Keratinocyte (primary cell): ENCODE measurements around the gene IGFL2. TPM values are rescaled to one million over a fixed set of nuclear protein-coding genes. Genes with fewer than 3 reads are reported as not detected.

Source experiments
- DNase-seq: peaks from one replicate; pipeline ENCODE4 v3.0.0-alpha.2; 2011; ENCODE audit warnings: low read depth, missing footprints, low spot score
- FAIRE-seq: peaks from 2 replicates; lab custom pipeline; 2011; peaks lifted over from hg19 to GRCh38; lab: Jason Lieb, UNC
- H2AFZ ChIP-seq: 2 replicates; pipeline ENCODE4 v1.6.0; 2012; ENCODE audit warnings: low read length, control low read depth, inconsistent platforms; ENCODE audit not compliant: control insufficient read depth
- H3K27ac ChIP-seq: 2 replicates; pipeline ENCODE4 v1.5.1; 2011; ENCODE audit warnings: low read length; ENCODE audit not compliant: control insufficient read depth, insufficient read depth
- H3K27me3 ChIP-seq: 3 replicates; pipeline ENCODE4 v1.6.0; 2011; ENCODE audit warnings: low read length; ENCODE audit not compliant: control insufficient read depth, insufficient read depth; ENCODE audit errors: extremely low read depth
- H3K36me3 ChIP-seq, 2 experiments: 2 replicates in 1 of 2; 3 replicates in 1 of 2; pipeline ENCODE4 v1.5.1; 2011; ENCODE audit warnings: low read length in 2 of 2, mild to moderate bottlenecking in 1 of 2; ENCODE audit not compliant: control insufficient read depth in 2 of 2, insufficient read depth in 2 of 2; ENCODE audit errors: extremely low read depth in 1 of 2
- H3K4me1 ChIP-seq: 3 replicates; pipeline ENCODE4 v1.5.1; 2011; ENCODE audit warnings: low read length; ENCODE audit not compliant: control insufficient read depth, insufficient read depth; ENCODE audit errors: extremely low read depth
- H3K4me2 ChIP-seq: 3 replicates; pipeline ENCODE4 v1.6.0; 2011; ENCODE audit warnings: low read depth, low read length; ENCODE audit not compliant: control insufficient read depth, insufficient read depth; ENCODE audit errors: extremely low read depth
- H3K4me3 ChIP-seq, 3 experiments: fragments of 200-600 bp in 1 of 3; sonication (generic) in 1 of 3; 2 replicates in 2 of 3; 3 replicates in 1 of 3; pipeline ENCODE4 v1.5.1; 2011 to 2016; ENCODE audit warnings: low read length in 3 of 3, mild to moderate bottlenecking in 3 of 3, control low read depth in 2 of 3, inconsistent platforms in 1 of 3, low read depth in 1 of 3, mixed read lengths in 1 of 3, mixed run types in 1 of 3, moderate library complexity in 1 of 3; ENCODE audit not compliant: control insufficient read depth in 2 of 3, insufficient read depth in 2 of 3; ENCODE audit errors: extremely low read depth in 1 of 3
- H3K79me2 ChIP-seq: 2 replicates; pipeline ENCODE4 v1.6.0; 2012; ENCODE audit warnings: low read length; ENCODE audit not compliant: control insufficient read depth, insufficient read depth
- H3K9ac ChIP-seq: 3 replicates; pipeline ENCODE4 v1.6.0; 2011; ENCODE audit warnings: low read length; ENCODE audit not compliant: control insufficient read depth, insufficient read depth; ENCODE audit errors: extremely low read depth
- H3K9me1 ChIP-seq: 3 replicates; pipeline ENCODE4 v1.6.0; 2011; ENCODE audit warnings: low read length; ENCODE audit not compliant: control insufficient read depth, insufficient read depth; ENCODE audit errors: extremely low read depth
- H3K9me3 ChIP-seq: 2 replicates; pipeline ENCODE4 v1.5.1; 2012; ENCODE audit warnings: low read depth, low read length; ENCODE audit not compliant: control insufficient read depth
- H4K20me1 ChIP-seq: 3 replicates; pipeline ENCODE4 v1.6.0; 2011; ENCODE audit warnings: low read length; ENCODE audit not compliant: control insufficient read depth, insufficient read depth; ENCODE audit errors: extremely low read depth
- EZH2 ChIP-seq: IDR thresholded peaks from one replicate; pipeline ENCODE4 v1.6.1; 2012; ENCODE audit warnings: inconsistent platforms, mild to moderate bottlenecking, low read length, moderate library complexity
- dilution Hi-C: fragments of 300-500 bp; cut with MboI; formaldehyde crosslinking; loops from one replicate; pipeline ENCODE4 v1.7.0; 2020; ENCODE audit warnings: low sequenced_read_pairs; ENCODE audit not compliant: extremely low pct_ligation_motif_present
- polyA plus RNA-seq, 5 experiments: library from polyadenylated mRNA; depleted of rRNA in 3 of 5; stranded (reverse) in 3 of 5; stranded (forward) in 1 of 5; unstranded in 1 of 5; fragments of >200 nt; gene quantifications; 1 replicate in 1 of 5; 2 replicates in 3 of 5; 3 replicates in 1 of 5; pipeline versions ENCODE4 v1.2.1 to v1.2.3, GENCODE V29; 2011 to 2012; ENCODE audit warnings: missing spikeins in 2 of 5, low read depth in 1 of 5, low replicate concordance in 1 of 5
- TF ChIP-seq, protein P1 (sequence below), 3 experiments: IDR thresholded peaks in 1 of 3; conservative IDR thresholded peaks in 1 of 3; optimal IDR thresholded peaks in 1 of 3; 2 replicates in 2 of 3; 3 replicates in 1 of 3; pipeline versions ENCODE3 to v1.5.1; 2011; ENCODE audit warnings: low read length in 3 of 3, mild to moderate bottlenecking in 3 of 3, moderate library complexity in 2 of 3, control low read depth in 1 of 3, inconsistent platforms in 1 of 3; ENCODE audit not compliant: insufficient read depth in 2 of 3; ENCODE audit errors: extremely low read depth in 1 of 3

The IGFL2 gene
- polyA plus RNA-seq, 1 donor (not counting 4 experiments of a cell fraction or from before 2014, with no cell fraction given), result 7.1 TPM

DNA sequence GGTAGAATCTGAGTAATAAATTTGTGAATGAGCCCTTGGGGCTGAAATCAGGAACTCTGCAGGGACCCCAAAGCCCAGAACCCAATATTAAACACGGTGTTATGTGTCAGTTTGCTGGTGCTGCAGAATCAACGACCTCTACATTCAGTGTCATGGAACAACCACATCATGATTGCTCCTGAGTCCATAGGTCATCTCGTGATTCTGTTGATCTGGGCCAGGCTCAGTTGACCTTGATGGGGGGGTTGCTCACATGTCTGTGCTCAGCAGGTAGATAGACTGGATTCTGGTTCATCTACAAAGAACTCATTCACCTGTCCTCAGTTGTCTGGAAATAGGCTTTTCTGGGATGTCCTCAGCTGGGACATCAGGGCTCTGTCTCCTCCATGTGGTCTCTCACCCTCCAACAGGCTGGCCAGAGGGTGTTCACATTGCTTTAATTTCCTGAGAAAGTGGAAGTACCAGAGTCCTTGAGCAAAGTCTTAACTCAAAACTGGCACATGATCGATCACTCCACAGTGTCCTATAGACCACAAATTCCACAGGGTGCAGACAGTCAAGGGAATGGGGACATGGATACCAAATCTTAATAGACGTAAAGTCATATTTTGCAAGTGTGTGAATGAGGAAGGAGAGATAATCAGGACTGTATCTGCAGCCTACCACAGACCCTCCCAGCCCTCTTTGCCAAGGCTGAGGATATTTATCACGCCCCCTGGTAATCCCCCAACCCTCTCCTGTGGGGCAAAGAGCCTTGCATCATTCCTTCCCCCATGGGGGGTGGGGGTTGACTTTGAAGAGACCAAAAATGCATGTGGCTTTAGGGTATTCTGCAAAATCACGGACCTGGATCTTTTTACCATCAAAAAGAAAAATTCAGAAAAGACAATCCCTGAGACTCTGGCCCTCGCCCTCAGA, 42.2 kb downstream of the IGFL2 start:
- FAIRE-seq (peak; percentile 23), DNase-seq (no peak)
- Histone ChIP-seq H3K4me2 (no peak overlapping the region), H3K79me2 (no peaks in the 10 kb centered on the region), H3K9me3 (no peaks in the 10 kb centered on the region), H3K9me1 (no peaks in the 10 kb centered on the region), H2AFZ (no peak overlapping the region), H3K36me3 (no peaks in the 10 kb centered on the region), H3K27me3 (no peaks in the 10 kb centered on the region), H3K9ac (no peak overlapping the region), H4K20me1 (no peaks in the 10 kb centered on the region), H3K4me1 (peaks cover 25% of the 10 kb centered on the region), H3K4me3 (no peak overlapping the region), H3K27ac (no peak overlapping the region)
- dilution Hi-C loops, result no loop called here
- no peak for TF ChIP-seq EZH2
- TF ChIP-seq, protein P1, sequence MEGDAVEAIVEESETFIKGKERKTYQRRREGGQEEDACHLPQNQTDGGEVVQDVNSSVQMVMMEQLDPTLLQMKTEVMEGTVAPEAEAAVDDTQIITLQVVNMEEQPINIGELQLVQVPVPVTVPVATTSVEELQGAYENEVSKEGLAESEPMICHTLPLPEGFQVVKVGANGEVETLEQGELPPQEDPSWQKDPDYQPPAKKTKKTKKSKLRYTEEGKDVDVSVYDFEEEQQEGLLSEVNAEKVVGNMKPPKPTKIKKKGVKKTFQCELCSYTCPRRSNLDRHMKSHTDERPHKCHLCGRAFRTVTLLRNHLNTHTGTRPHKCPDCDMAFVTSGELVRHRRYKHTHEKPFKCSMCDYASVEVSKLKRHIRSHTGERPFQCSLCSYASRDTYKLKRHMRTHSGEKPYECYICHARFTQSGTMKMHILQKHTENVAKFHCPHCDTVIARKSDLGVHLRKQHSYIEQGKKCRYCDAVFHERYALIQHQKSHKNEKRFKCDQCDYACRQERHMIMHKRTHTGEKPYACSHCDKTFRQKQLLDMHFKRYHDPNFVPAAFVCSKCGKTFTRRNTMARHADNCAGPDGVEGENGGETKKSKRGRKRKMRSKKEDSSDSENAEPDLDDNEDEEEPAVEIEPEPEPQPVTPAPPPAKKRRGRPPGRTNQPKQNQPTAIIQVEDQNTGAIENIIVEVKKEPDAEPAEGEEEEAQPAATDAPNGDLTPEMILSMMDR (optimal IDR thresholded peaks at IDR 0.05 in 1 of 3, IDR thresholded peaks at IDR 0.05 in 1 of 3, conservative IDR thresholded peaks at IDR 0.05 in 1 of 3; ENCODE audit: extremely low read depth in 1 of 3, insufficient read depth in 2 of 3, low read length in 3 of 3), result no peak

DNA sequence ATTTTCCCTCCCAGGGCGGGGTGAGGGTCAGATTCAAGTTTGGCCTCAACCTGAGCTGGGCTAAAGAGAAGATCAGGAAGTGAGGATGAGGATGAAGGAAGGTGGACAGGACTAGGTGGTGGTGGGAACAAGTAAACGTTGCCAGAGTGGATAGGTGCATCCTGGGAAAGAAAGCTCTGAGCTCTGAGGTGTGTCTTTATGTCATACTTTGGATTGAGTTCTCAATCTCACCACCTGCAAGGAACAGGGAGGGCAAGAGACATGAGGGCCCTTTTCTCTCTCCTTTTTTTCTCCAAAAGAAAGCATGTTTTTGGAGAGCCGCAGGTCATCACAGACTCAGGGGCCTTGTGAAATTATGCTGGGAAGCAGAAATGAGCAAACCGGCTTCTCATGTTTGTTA, 43.3 kb downstream of the IGFL2 start:
- Histone ChIP-seq H3K27ac (no peak overlapping the region), H3K9me1 (no peaks in the 10 kb centered on the region), H3K79me2 (no peaks in the 10 kb centered on the region), H3K4me1 (peaks cover 23% of the 10 kb centered on the region), H3K9me3 (no peaks in the 10 kb centered on the region), H3K4me3 (no peak overlapping the region), H3K9ac (no peak overlapping the region), H3K4me2 (no peak overlapping the region), H4K20me1 (no peaks in the 10 kb centered on the region), H3K27me3 (no peaks in the 10 kb centered on the region), H2AFZ (no peak overlapping the region), H3K36me3 (no peaks in the 10 kb centered on the region)
- dilution Hi-C loops, result no loop called here
- DNase-seq (no peak), FAIRE-seq (no peak)
- TF ChIP-seq, protein P1 (optimal IDR thresholded peaks at IDR 0.05 in 1 of 3, IDR thresholded peaks at IDR 0.05 in 1 of 3, conservative IDR thresholded peaks at IDR 0.05 in 1 of 3; ENCODE audit: extremely low read depth in 1 of 3, insufficient read depth in 2 of 3, low read length in 3 of 3), result no peak
- no peak for TF ChIP-seq EZH2
